Ovary (tissue), 9 donors: ENCODE data around the gene SESTD1. TPM values are rescaled to one million over a fixed set of nuclear protein-coding genes. Genes with fewer than 3 reads are reported as not detected.

Source experiments
- DNase-seq, 5 donors: peaks; one replicate each; pipeline ENCODE4 v3.0.0-alpha.2; 2019 to 2020
- H3K27ac ChIP-seq, 2 donors: fragments of 200-600 bp; one replicate each; pipeline versions ENCODE4 v1.5.1 to v1.8.0; 2019 to 2022
- H3K27me3 ChIP-seq: fragments of 200-600 bp; one replicate; pipeline ENCODE4 v1.8.0; 2022
- H3K36me3 ChIP-seq: fragments of 200-600 bp; sonication (generic); one replicate; pipeline ENCODE4 v1.5.1; 2019
- H3K4me1 ChIP-seq: one replicate; pipeline ENCODE4 v1.8.1; 2013; ENCODE audit warnings: mild to moderate bottlenecking, moderate library complexity; ENCODE audit not compliant: insufficient read depth
- H3K4me3 ChIP-seq: fragments of 200-600 bp; sonication (generic); one replicate; pipeline ENCODE4 v1.5.1; 2017
- H3K9me3 ChIP-seq, 2 donors: fragments of 200-600 bp in 1 of 2; sonication (generic) in 1 of 2; one replicate each; pipeline versions ENCODE4 v1.5.1 to v1.8.1; 2013 to 2019; ENCODE audit warnings: mild to moderate bottlenecking in 1 of 2, moderate library complexity in 1 of 2
- CTCF ChIP-seq, 3 donors: fragments of 450-650 bp in 2 of 3; fragments of 200-600 bp in 1 of 3; IDR thresholded peaks; one replicate each; pipeline versions ENCODE4 v1.5.1 to v1.8.0; 2016 to 2022; ENCODE audit warnings: antibody characterized with exemption in 3 of 3, mild to moderate bottlenecking in 1 of 3
- EP300 ChIP-seq: sonication (generic); formaldehyde crosslinking; IDR thresholded peaks from one replicate; pipeline ENCODE4 v1.6.1; 2017; ENCODE audit warnings: antibody characterized with exemption
- POLR2A ChIP-seq: fragments of 450-650 bp; IDR thresholded peaks from one replicate; pipeline ENCODE4 v1.6.1; 2017; ENCODE audit warnings: antibody characterized with exemption, mild to moderate bottlenecking, moderate library complexity
- WGBS, 3 donors: extraction: QIAGEN DNeasy Blood & Tissue Kit in 1 of 3; methylation state at CpG; one replicate each; pipeline versions ENCODE4 v1.1.5 to v1.1.7; 2013 to 2017; 5-methylcytosine and 5-hydroxymethylcytosine counted together
- intact Hi-C, 4 donors: fragments of 100-400 bp; cut with DNase I; formaldehyde crosslinking; loops; one replicate each; pipeline versions ENCODE4 v1.11.0 to v1.15.1; 2022 to 2023
- polyA plus RNA-seq, 2 donors: library from polyadenylated mRNA; stranded (reverse); fragments of 200-250 nt in 1 of 2; fragments of 350-450 nt in 1 of 2; fragmentation: Illumina TruSeq in 1 of 2; extraction: RNeasy Lipid Tissue Mini Kit (QIAGEN cat#74804) in 1 of 2; gene quantifications; one replicate each; pipeline ENCODE4 v1.2.3, GENCODE V29; 2013 to 2014
- total RNA-seq, 7 donors: library from RNA; depleted of rRNA in 2 of 7; stranded (reverse); fragments of >200 nt in 2 of 7; fragmentation: NEBNext Ultra II Directional in 3 of 7; extraction: Animal tissue kit (Norgen Biotek cat#: 25700) in 3 of 7; gene quantifications; one replicate each; pipeline versions ENCODE4 v1.1.0 to v1.2.4, GENCODE V29; 2016 to 2023
- donor health status: DM: no; HTN: no; CAD: no; lungs with moderate emphysema.
- donor health status: DM: no; HTN: no; CAD: no.
- donor health status: Bipolar disorder and iron deficiency.
- donor health status: DM: yes; HTN: yes; CAD: no.
- donor health status: DM: no; HTN: no; CAD: no.
- donor health status: DM: yes; HTN: yes; CAD: no.

Gene SESTD1
- total and polyA plus RNA-seq, 9 donors = 6.9 to 54.2 (median 39.3) TPM

DNA sequence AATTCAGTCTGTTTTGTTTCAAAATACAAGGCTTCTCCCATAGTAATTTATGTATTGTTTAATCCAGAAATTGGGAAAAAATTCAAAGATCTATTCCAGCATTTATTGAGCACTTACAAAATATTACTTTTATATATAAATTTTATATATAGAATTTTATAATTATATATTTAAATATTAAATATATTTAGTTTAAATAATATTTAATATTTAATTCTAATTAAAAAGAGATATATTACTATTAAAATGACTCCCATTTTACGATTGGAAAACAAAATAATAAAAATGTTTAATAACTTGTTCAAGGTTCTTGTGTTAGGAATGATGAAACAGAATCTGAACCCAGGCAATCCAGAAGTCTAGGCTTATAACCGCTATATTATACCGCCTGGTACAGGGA is 40.5 kb upstream of the SESTD1 start:
- Histone ChIP-seq H3K9me3 (no peaks in the 10 kb centered on the region), H3K4me1 (no peaks in the 10 kb centered on the region), H3K36me3 (no peaks in the 10 kb centered on the region), H3K4me3 (no peak overlapping the region), H3K27me3 (no peaks in the 10 kb centered on the region), H3K27ac (no peak overlapping the region)
- no peak for DNase-seq
- 89 to 92% (median 91%) methylated on average over 3 of the region's 3 CpGs for WGBS, 3 donors
- intact Hi-C loops = no loop called here
- no peak for TF ChIP-seq POLR2A
- no peak for TF ChIP-seq EP300
- TF ChIP-seq CTCF (IDR thresholded peaks at IDR 0.05) = no peak

- H3K27me3 ChIP-seq = no peaks in the 10 kb centered on the region
- H3K9me3 ChIP-seq = no peaks in the 10 kb centered on the region
- DNase-seq = no peak
- H3K36me3 ChIP-seq = no peaks in the 10 kb centered on the region
- TF ChIP-seq CTCF (IDR thresholded peaks at IDR 0.05) (no peak), EP300 (no peak), POLR2A (no peak)
- intact Hi-C loops = no loop called here
- no peak overlapping the region for H3K27ac ChIP-seq
- 64 to 69% (median 68%) methylated on average over 2 of the region's 2 CpGs for WGBS, 3 donors
- H3K4me3 ChIP-seq = no peak overlapping the region
- no peaks in the 10 kb centered on the region for H3K4me1 ChIP-seq
Observed at GRCh38 chr2:179304424-179304823, 39.8 kb upstream of the SESTD1 start.

- no peak for TF ChIP-seq EP300
- TF ChIP-seq CTCF (IDR thresholded peaks at IDR 0.05) = no peak
- Histone ChIP-seq H3K27me3 (no peaks in the 10 kb centered on the region), H3K4me3 (no peak overlapping the region), H3K36me3 (no peaks in the 10 kb centered on the region), H3K9me3 (no peaks in the 10 kb centered on the region), H3K4me1 (no peaks in the 10 kb centered on the region), H3K27ac (no peak overlapping the region)
- intact Hi-C loops = no loop called here
- no peak for DNase-seq
- WGBS, 3 donors = 83 to 87% (median 84%) methylated on average over 6 of the region's 6 CpGs
Observed at GRCh38 chr2:179302764-179303571, 38.3 kb upstream of the SESTD1 start.

GRCh38 chr2:179302149-179302548 is 37.5 kb upstream of the SESTD1 start:
- intact Hi-C loops = no loop called here
- 67 to 81% (median 75%) methylated on average over 4 of the region's 4 CpGs for WGBS, 3 donors

More at GRCh38 chr2:179302149-179302548, 37.5 kb upstream of the SESTD1 start:
- no peaks in the 10 kb centered on the region for H3K27me3 ChIP-seq
- TF ChIP-seq POLR2A (no peak), EP300 (no peak), CTCF (IDR thresholded peaks at IDR 0.05) (no peak)
- no peak overlapping the region for H3K27ac ChIP-seq
- DNase-seq = no peak
- H3K4me3 ChIP-seq = no peak overlapping the region
- no peaks in the 10 kb centered on the region for H3K36me3 ChIP-seq
- no peaks in the 10 kb centered on the region for H3K4me1 ChIP-seq
- no peaks in the 10 kb centered on the region for H3K9me3 ChIP-seq
